Dendritic cell treated with granulocyte-macrophage colony-stimulating factor and Interleukin-4, amounts not matched to agents 40 ng/mL and 50 ng/mL, for 4 days (primary cell): ENCODE results near the gene RASGRF1.

Experiments
- H3K27ac Mint-ChIP-seq: one replicate; pipeline ENCODE4 v1.8.0; 2022; ENCODE audit warnings: mild to moderate bottlenecking, mixed read lengths
- H3K27me3 Mint-ChIP-seq: one replicate; pipeline ENCODE4 v1.8.0; 2022; ENCODE audit warnings: mild to moderate bottlenecking, mixed read lengths
- H3K36me3 Mint-ChIP-seq: one replicate; pipeline ENCODE4 v1.8.0; 2022; ENCODE audit warnings: low read depth, mixed read lengths
- H3K4me1 Mint-ChIP-seq: one replicate; pipeline ENCODE4 v1.8.0; 2022; ENCODE audit warnings: low read depth, mixed read lengths
- H3K4me3 Mint-ChIP-seq: one replicate; pipeline ENCODE4 v1.8.0; 2022; ENCODE audit warnings: mild to moderate bottlenecking, moderate library complexity, mixed read lengths
- H3K9me3 Mint-ChIP-seq: one replicate; pipeline ENCODE4 v1.8.0; 2022; ENCODE audit warnings: mixed read lengths
- intact Hi-C: fragments of 100-400 bp; cut with micrococcal nuclease; formaldehyde crosslinking; loops from one replicate; pipeline ENCODE4 v1.15.0; 2022

RASGRF1 gene

DNA sequence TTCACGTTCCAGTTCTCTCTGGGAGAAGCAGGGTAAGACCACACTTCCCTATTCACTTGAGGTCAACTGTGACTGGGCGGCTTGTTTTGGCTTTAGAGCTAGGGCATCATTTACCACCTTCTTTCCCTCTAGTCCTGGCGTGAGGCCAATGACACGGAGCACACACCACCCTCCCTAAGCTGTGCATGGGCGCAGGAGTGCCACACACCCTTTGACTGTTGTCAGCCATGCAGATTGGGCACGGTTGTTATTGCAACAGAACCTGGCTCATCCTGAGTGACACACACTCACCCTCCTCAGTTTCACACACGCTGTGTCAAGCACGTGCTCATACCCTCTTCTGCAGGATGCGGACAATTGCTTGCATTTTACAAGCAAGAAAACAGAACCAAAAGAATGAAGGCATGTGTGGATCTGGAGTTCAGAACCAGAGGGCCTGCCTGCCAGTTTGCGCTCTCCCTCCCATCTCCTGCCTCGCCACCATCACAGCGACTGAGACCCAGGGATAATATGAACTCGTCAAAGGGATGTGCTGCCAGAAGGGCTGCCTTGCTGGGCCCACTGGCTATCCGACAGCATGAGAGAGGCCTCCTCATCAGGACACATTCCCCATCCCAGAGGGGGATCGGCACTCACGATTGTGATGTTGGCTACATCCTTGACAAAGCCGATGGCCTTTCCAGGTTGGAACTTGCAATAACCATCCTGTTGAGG, 163.3 kb downstream of the RASGRF1 start:
- Mint-ChIP-seq H3K9me3 (no peaks in the 10 kb centered on the region), H3K27ac (peak overlapping the region; percentile 79), H3K27me3 (no peaks in the 10 kb centered on the region), H3K36me3 (peaks cover 100% of the 10 kb centered on the region), H3K4me1 (peaks cover 93% of the 10 kb centered on the region), H3K4me3 (no peak overlapping the region)
- intact Hi-C loops = no loop called here

GRCh38 chr15:78925956-78926743, 164.4 kb downstream of the RASGRF1 start:
- Mint-ChIP-seq H3K36me3 (peaks cover 100% of the 10 kb centered on the region), H3K27ac (peak overlapping the region; percentile 79), H3K4me1 (peaks cover 93% of the 10 kb centered on the region), H3K9me3 (no peaks in the 10 kb centered on the region), H3K4me3 (no peak overlapping the region), H3K27me3 (no peaks in the 10 kb centered on the region)
- intact Hi-C loops = no loop called here

- peak overlapping the region; percentile 58 for H3K27ac Mint-ChIP-seq
- H3K9me3 Mint-ChIP-seq = no peaks in the 10 kb centered on the region
- intact Hi-C loops = no loop called here
- H3K4me3 Mint-ChIP-seq = no peak overlapping the region
- peaks cover 96% of the 10 kb centered on the region for H3K36me3 Mint-ChIP-seq
- no peaks in the 10 kb centered on the region for H3K27me3 Mint-ChIP-seq
- H3K4me1 Mint-ChIP-seq = peaks cover 86% of the 10 kb centered on the region
These were observed 165.4 kb downstream of the RASGRF1 start for GRCh38 chr15:78925076-78925624.

- no peak overlapping the region for H3K4me3 Mint-ChIP-seq
- H3K4me1 Mint-ChIP-seq = peaks cover 71% of the 10 kb centered on the region
- peaks cover 96% of the 10 kb centered on the region for H3K36me3 Mint-ChIP-seq
- intact Hi-C loops = no loop called here
- H3K27me3 Mint-ChIP-seq = no peaks in the 10 kb centered on the region
- H3K9me3 Mint-ChIP-seq = no peaks in the 10 kb centered on the region
- peak overlapping the region; percentile 58 for H3K27ac Mint-ChIP-seq
These were observed 166.9 kb downstream of the RASGRF1 start for GRCh38 chr15:78923480-78924360.

DNA sequence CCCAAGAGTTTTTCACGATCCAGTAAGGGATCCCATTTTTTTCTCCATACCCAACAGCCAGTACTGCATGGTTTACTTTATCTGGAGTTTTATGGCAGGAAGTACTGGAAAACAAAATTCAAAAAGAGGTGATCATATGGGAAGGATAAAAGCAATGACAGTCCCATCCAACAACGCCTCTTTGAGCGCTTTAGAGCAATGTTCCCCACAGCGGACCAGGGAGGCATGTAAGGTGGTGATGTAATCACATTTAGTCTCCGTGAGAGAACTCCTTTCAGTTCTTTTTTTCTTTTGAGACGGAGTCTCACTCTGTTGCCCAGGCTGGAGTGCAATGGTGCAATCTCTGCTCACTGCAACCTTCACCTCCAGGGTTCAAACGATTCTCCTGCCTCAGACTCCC, 167.6 kb downstream of the RASGRF1 start:
- H3K4me3 Mint-ChIP-seq = no peak overlapping the region
- intact Hi-C loops = no loop called here
- H3K36me3 Mint-ChIP-seq = peaks cover 96% of the 10 kb centered on the region
- H3K9me3 Mint-ChIP-seq = no peaks in the 10 kb centered on the region
- H3K4me1 Mint-ChIP-seq = peaks cover 64% of the 10 kb centered on the region
- H3K27me3 Mint-ChIP-seq = no peaks in the 10 kb centered on the region
- H3K27ac Mint-ChIP-seq = peak overlapping the region; percentile 60

GRCh38 chr15:78922527-78922926, 168.1 kb downstream of the RASGRF1 start:
- Mint-ChIP-seq H3K9me3 (no peaks in the 10 kb centered on the region), H3K27ac (peak overlapping the region; percentile 60), H3K4me3 (no peak overlapping the region), H3K36me3 (peaks cover 96% of the 10 kb centered on the region), H3K27me3 (no peaks in the 10 kb centered on the region), H3K4me1 (peaks cover 63% of the 10 kb centered on the region)
- intact Hi-C loops = no loop called here

DNA sequence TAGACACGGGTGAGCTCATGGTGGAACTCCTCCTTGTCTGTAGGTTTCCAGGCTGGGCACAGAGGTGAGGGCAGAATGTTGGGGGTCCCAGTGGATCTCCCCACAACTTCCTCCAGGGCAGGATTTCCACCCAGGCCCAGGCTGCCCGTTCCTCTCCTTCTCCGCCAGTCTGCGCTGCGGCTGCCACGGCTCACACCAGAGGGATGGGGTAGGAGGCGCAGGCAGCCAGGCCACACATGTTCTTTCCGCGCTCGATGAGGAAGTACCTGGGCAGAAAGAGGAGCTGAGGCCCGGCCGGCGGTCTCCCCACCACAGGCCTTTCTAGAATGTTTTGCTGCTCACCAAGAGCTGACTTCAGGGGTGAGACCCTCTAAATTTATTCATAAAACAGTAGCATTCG, 168.6 kb downstream of the RASGRF1 start:
- Mint-ChIP-seq H3K27me3 (no peaks in the 10 kb centered on the region), H3K4me1 (peaks cover 62% of the 10 kb centered on the region), H3K36me3 (peaks cover 92% of the 10 kb centered on the region), H3K9me3 (no peaks in the 10 kb centered on the region), H3K4me3 (no peak overlapping the region), H3K27ac (peak overlapping the region; percentile 60)
- intact Hi-C loops = no loop called here

DNA sequence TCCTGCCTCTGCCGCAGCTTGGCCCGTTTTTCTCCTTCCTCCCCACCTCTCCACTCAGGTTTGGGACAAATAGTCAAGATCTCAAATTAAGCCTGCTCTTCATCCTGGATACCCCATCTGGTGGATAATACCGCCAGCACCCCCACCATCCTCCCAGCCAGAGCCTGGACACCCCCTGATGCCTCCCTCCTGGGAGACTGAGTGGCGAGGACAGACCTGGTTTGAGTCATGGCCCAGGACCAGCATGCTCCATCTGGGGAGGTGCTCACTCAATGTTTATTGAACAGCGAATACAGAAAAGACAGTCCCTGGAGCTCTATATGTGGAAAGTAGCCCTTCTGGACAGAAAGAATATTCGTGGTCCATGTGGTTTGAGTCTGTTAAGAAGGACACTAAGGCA, 169.1 kb downstream of the RASGRF1 start:
- Mint-ChIP-seq H3K4me3 (no peak overlapping the region), H3K27me3 (no peaks in the 10 kb centered on the region), H3K27ac (peak overlapping the region; percentile 60), H3K4me1 (peaks cover 62% of the 10 kb centered on the region), H3K36me3 (peaks cover 92% of the 10 kb centered on the region), H3K9me3 (no peaks in the 10 kb centered on the region)
- intact Hi-C loops = no loop called here

DNA sequence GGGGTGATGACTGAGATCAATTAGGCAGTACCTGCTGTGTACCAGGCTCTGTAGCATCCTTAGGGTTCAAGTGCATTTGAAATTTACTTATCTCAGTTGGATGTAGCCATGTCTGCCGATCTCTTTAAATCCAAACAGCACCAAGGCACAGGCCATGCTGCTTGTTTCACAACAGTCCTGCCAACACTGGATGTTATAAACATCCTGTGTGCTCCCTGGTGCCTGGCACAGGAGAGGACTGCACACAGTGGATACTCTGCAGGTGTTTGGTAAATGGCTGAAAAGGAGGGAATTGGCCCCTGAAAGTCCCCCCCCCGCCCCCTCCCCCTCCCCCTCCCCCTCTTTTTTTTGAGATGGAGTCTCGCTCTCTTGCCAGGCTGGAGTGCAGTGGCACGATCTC, 172.7 kb downstream of the RASGRF1 start:
- peak overlapping the region; percentile 87 for H3K27ac Mint-ChIP-seq
- H3K4me1 Mint-ChIP-seq = peaks cover 64% of the 10 kb centered on the region
- peaks cover 73% of the 10 kb centered on the region for H3K36me3 Mint-ChIP-seq
- no peaks in the 10 kb centered on the region for H3K9me3 Mint-ChIP-seq
- H3K27me3 Mint-ChIP-seq = no peaks in the 10 kb centered on the region
- intact Hi-C loops = no loop called here
- no peak overlapping the region for H3K4me3 Mint-ChIP-seq

- intact Hi-C loops = no loop called here
- Mint-ChIP-seq H3K27me3 (no peaks in the 10 kb centered on the region), H3K36me3 (peaks cover 73% of the 10 kb centered on the region), H3K4me3 (no peak overlapping the region), H3K27ac (peak overlapping the region; percentile 78), H3K4me1 (peaks cover 65% of the 10 kb centered on the region), H3K9me3 (no peaks in the 10 kb centered on the region)
These were observed 174.5 kb downstream of the RASGRF1 start for GRCh38 chr15:78916088-78916487.

GRCh38 chr15:78915341-78916087, 175.1 kb downstream of the RASGRF1 start:
- peak overlapping the region; percentile 78 for H3K27ac Mint-ChIP-seq
- H3K27me3 Mint-ChIP-seq = no peaks in the 10 kb centered on the region
- H3K4me3 Mint-ChIP-seq = peak overlapping the region; percentile 40
- peaks cover 73% of the 10 kb centered on the region for H3K36me3 Mint-ChIP-seq
- intact Hi-C loops = no loop called here
- no peaks in the 10 kb centered on the region for H3K9me3 Mint-ChIP-seq
- peaks cover 69% of the 10 kb centered on the region for H3K4me1 Mint-ChIP-seq

DNA sequence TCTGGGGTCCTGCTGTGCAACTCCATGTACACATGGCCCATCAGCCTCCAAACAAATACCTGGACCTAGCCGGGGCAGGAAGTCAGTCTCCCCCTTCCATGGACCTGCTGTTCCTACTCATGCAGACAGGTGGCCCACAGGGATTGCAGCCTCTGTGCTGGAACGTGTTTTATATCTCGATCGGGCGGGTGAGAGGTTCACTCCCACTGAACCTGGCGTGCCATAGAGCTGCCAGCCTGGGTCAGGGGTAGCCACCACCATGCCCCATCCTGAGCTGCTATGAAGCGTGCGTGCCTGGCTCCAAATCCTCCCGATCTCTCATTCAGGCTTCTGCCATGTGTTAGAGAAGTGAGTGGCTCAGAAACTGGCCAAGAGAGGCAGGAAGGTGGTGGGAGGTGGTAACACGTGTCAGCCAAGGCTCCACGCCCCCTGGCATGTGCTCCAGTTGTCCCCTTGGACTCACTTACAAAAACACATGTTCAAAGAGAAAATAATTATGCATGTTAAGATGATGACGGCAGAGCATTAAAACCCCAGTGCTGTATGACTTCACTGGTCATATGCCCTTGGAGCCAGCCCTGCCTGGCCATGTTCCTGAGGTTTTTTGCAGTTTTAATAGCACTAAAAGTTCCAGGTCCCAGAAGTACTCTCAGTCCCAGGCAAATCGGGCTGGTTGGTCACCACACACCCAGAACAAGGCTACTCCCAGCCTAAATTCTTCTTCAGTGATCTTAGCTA, 176.4 kb downstream of the RASGRF1 start:
- H3K36me3 Mint-ChIP-seq = peaks cover 75% of the 10 kb centered on the region
- intact Hi-C loops = loop anchor here (5.0 kb wide), 1 partner anchor 88 kb away; no protein-coding TSS in a partner anchor

More for the DNA sequence above, 176.4 kb downstream of the RASGRF1 start:
- H3K27ac Mint-ChIP-seq = peak overlapping the region; percentile 78
- H3K4me3 Mint-ChIP-seq = no peak overlapping the region
- peaks cover 83% of the 10 kb centered on the region for H3K4me1 Mint-ChIP-seq
- H3K27me3 Mint-ChIP-seq = no peaks in the 10 kb centered on the region
- H3K9me3 Mint-ChIP-seq = no peaks in the 10 kb centered on the region
